Germinal center (tissue), 1 donor: Measurements from ENCODE around the gene ATP11A.
"Not testable (repeated sequence)": the region's sequence is repeated elsewhere in the genome, so short reads cannot be mapped to it uniquely, and the experiment has no call there.

Experiments
- DNase-seq: peaks from one replicate; pipeline ENCODE4 v3.0.0; 2012; ENCODE audit warnings: mixed read lengths, low spot score

ATP11A gene

GRCh38 chr13:112863356-112863755 lies 173.5 kb downstream of the ATP11A start:
- not testable (repeated sequence) for DNase-seq

GRCh38 chr13:112865478-112865877 lies 175.6 kb downstream of the ATP11A start:
- not testable (repeated sequence) for DNase-seq

DNA sequence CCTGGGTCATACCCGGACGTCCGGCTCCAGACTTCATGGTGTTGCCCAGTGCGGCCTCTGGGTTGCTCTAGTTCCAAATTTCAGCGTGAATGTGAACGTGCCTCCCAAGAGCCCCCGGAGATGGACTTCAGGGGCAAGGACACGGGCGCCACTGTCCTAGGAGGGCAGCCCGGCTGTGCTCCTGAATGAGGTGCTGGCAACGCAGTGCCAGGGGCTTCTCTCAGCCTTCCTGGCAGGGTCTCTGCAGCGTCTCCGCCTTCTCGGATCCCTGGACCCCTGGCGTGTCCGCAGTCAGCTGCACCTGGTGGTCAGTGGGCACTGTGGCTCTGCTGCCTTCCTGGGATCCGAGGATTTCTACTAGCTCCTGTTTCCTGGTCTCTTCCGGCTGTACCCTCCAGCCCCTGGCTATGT lies 177.5 kb downstream of the ATP11A start:
- no peak for DNase-seq

- no peak for DNase-seq
Observed at GRCh38 chr13:112868308-112868707, 178.5 kb downstream of the ATP11A start.

GRCh38 chr13:112869202-112870050 lies 179.6 kb downstream of the ATP11A start:
- no peak for DNase-seq

- DNase-seq, result no peak
Observed at GRCh38 chr13:112870051-112870331, 180.2 kb downstream of the ATP11A start.

DNA sequence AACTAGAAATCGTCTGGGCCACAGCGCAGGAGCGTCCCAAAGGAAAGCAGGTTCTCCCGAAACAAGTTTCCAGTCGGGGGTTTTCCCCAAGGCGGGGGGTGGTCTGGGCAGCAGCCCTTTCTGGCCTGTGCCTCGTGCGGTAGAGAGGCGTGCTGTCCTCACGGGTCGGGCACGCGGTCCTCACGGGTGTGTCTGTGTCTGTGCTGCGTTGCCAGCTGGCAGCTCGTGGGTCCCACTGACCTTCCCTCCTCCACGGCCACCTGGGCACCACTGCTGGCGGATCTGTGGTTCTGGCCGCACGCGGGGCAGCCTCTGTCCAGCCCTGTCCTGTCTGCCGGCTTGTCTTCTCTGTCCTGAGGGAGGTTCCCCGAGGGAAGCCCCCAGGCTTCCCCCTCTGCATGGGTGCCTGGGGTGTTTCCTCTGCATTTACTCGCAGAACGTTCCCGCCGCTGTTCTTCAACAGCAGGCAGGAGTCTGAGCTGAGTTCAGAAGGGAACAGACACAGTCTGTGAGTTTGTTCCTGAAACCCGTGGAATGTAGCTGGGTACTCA lies 181.0 kb downstream of the ATP11A start:
- no peak for DNase-seq

DNA sequence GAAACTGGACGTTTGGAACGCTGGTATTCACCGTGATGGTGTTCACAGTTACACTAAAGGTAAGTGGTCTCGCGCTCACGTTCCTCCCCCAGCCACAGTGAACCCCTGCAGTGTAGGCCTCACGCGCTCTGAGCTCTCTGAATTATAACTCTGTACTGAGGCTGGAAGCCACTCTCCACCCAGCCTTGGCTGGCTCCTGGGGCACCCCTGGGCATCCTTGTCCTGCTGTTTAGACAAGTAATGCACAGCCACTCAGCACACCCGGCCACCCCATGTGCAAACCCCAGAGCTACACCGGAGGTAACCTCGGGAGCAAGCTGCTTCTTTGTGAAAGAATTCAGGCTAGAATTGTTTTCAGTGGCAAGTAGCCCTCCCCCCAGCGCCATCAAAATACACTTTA lies 181.9 kb downstream of the ATP11A start:
- DNase-seq, result no peak

DNA sequence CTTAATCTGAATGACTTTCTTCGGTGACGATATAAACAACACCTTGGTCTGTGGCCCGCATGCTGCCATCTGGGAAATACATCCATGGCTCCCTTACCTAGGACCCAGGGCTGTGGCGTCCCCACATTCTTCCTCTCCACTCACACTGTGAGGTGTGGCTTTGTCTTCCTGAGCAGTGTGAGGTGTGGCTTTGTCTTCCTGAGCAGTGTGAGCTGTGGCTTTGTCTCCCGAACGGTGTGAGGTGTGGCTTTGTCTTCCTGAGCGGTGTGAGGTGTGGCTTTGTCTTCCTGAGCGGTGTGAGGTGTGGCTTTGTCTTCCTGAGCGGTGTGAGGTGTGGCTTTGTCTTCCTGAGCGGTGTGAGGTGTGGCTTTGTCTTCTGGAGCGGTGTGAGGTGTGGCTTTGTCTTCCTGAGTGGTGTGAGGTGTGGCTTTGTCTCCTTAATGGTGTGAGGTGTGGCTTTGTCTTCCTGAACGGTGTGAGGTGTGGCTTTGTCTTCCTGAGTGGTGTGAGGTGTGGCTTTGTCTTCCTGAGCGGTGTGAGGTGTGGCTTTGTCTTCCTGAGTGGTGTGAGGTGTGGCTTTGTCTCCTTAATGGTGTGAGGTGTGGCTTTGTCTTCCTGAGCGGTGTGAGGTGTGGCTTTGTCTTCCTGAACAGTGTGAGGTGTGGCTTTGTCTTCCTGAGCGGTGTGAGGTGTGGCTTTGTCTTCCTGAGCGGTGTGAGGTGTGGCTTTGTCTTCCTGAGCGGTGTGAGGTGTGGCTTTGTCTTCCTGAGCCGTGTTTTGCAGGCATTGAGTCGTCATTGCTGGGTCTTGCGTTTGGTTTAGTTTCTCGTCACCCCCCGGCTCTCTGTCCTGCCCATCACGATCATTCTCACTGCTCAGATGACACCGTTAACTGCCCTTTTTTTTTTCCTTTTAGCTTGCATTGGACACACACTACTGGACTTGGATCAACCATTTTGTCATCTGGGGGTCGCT lies 183.1 kb downstream of the ATP11A start:
- DNase-seq, result not testable (repeated sequence)

- DNase-seq, result peak; percentile 82
Observed at GRCh38 chr13:112873851-112874750, 184.3 kb downstream of the ATP11A start.

DNA sequence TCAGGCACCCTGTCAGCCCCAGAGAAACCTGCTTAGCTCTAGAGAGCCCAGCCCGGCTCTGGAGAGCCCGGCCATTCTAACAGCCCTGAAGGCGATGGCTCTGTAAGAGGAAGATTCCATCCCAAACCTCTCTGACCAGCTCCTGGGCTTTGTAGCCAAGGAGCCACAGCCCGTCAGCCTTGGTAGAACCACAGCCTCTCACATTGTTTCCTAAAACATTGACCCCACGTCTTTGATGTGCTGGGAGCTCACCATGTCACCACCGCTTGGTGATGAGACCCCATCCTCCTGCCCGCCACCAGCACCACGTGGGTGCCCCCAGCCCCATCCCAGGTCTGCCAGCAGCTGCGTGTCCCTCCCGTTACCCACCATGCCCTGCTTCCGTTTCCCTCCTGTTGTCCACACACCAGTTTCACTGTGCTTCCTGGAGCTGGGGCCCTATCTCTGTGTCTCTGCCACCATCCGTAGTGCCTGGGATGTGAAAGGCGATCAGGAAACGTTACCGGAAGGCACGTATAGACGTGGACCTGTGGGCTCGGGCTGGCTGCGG lies 185.0 kb downstream of the ATP11A start:
- no peak for DNase-seq

DNA sequence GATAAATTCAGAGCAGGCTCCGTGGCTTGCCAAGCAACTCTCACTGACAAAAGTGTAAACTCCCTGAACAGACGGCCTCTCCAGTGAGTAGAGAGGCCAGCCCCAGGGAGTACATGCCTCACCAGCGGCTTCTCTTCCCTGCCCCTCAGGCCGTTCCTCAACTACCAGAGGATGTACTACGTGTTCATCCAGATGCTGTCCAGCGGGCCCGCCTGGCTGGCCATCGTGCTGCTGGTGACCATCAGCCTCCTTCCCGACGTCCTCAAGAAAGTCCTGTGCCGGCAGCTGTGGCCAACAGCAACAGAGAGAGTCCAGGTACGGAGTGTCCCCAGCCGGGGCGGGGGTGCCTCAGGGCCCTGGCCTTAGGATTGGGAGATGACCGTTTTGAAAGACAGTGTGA lies 185.8 kb downstream of the ATP11A start:
- DNase-seq, result no peak

DNA sequence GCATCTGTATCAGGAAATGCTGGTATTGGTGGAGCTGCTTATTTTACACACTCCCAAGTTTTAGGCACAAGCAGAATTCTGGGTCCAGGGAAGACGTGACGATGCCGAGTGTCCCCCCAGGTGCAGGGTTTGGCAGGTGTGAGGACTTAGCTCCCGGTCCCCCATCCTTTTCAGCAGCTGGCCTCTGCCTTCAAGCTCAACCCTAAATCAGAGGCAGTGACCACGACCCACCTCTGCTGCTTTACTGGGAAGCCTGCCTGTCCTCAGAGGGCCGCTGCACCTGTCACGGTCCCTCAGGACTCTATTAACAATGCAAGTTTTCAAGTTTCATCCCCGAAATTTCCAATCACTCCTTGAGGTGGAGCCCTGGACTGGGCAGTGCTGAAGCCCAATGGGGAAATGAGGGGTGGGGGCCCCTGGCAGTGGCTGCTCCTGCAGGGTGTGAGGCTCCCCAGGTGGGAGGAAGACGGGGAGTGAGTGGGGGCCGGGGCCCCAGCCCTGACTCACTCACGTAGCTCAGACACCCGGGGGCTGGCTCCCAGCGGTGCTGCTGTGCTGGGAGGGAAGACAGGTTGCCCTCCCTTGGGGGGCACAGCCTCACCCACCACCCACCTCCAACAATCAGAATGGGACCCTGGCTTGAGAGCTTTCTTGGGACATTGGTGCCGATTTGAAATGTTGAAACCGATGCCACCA lies 186.6 kb downstream of the ATP11A start:
- no peak for DNase-seq

- no peak for DNase-seq
Observed at GRCh38 chr13:112877066-112877465, 187.2 kb downstream of the ATP11A start.

DNA sequence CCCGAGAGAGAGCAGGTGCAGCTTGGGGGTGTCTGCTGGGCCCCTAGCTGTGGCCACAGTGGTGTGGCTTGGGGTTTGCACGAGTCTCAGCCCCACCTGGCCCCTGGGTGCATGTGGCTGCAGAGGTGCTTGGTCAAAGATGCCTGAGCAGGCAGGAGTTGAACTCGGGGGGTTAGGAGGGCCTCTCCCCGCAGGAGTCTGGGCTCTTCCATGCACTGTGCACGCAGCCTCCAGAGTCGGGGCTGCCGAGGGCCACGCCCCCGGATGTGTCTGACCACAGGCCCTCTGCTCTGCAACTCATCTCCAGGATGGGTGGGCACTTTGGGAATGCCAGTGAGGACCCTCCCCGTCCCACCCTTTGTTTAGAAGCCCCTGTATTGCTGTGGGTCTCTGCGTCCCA lies 187.7 kb downstream of the ATP11A start:
- DNase-seq, result no peak

- DNase-seq, result no peak
Observed at GRCh38 chr13:112877976-112878955, 188.4 kb downstream of the ATP11A start.

DNA sequence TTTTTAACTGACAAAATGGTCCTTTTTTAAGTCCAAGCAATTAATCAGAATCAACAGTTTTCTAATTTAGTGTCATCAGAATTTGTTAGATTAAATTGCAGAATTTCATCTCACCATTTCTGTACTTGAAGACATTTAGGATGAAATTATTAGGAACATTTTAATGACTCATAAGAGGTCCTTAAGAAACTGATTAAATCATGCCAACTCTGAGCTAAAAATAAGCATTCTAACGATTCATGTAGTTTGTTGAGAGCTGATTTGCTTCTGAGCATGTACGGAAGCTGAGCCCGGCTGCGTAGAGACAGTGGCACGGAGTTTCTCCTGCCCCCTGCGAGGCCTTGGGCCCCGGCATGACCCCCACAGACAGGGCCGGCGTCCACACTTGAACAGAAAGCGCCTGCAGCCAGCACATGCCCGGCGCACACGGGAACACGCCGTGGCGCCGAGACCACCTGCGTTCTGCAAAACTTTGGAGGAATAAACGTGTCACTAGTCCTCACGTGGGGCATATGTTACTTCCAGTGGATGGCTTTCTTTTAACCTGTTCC lies 189.5 kb downstream of the ATP11A start:
- no peak for DNase-seq

DNA sequence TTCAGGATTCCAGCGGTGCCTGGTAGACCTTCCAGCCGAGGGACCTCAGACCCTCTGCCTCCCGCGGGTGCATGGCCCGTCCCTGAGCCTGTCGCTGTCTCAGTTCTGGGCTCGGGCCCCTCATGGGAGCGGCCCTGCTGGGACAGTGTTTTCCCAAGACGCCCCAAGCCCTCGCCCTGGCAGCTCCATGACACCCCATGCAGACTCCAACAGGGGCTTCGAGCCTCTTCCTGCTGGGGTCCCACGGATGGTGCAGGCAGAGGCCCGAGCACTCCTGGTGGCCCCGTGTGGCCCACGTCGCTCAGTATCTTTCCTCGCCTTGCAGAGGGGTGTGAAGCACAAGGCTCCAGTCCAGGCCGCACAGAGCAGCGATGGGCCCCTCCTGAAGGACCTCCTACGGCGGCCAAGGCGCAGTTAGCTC lies 190.4 kb downstream of the ATP11A start:
- DNase-seq, result no peak

DNA sequence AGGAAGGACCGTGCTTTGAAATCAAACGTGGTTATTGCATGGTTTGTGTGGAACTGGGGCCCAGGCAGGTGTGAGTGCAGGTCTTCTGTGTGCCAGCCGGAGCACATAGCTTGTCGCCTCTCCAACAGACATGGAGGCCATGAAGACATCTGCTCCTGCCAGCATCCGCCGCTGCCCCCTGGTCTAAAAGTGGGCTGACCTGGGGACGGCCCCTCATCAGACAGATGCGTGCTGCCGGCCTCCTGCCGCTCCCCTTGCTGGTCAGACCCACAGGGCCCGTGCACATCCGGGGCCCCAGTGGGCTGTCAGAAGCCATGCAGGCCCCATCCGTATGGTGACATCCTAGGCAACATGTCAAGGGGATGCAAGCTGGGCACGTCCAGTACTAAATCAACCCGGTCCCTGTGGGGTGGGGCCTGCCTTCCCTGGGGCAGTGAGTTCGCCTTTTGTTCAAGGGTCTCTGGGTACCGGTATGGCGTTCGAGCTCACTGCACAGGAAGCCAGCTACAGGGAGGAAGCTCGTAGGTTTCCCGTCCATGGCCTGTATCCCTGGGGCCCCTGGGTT lies 191.2 kb downstream of the ATP11A start:
- DNase-seq, result no peak
